Natural killer cell (primary cell): ENCODE measurements around the gene PTK7. TPM values are rescaled to one million over a fixed set of nuclear protein-coding genes. Genes with fewer than 3 reads are reported as not detected.

Experiments used
- ATAC-seq, 3 donors: fragments of 150-1000 bp in 2 of 3; fragments of 200-7000 bp in 1 of 3; cut with Tn5 transposase; 1 replicate in 1 of 3; 2 replicates in 2 of 3; pipeline ENCODE4 v1.10.0; 2021; ENCODE audit warnings: mild to moderate bottlenecking in 2 of 3, moderate library complexity in 2 of 3
- DNase-seq, 2 donors: peaks; one replicate each; pipeline versions ENCODE4 v3.0.0 to v3.0.0-alpha.2; 2013 to 2021; ENCODE audit warnings: mixed read lengths in 1 of 2
- H3K27ac ChIP-seq: one replicate; pipeline ENCODE4 v1.5.1; 2013; ENCODE audit warnings: mild to moderate bottlenecking, low read length
- H3K27me3 ChIP-seq: one replicate; pipeline ENCODE4 v1.6.1; 2013; ENCODE audit warnings: low read length; ENCODE audit not compliant: control insufficient read depth, insufficient read depth
- H3K36me3 ChIP-seq: one replicate; pipeline ENCODE4 v1.6.1; 2013; ENCODE audit warnings: low read length; ENCODE audit not compliant: control insufficient read depth, insufficient read depth
- H3K4me1 ChIP-seq: one replicate; pipeline ENCODE4 v1.6.1; 2013; ENCODE audit warnings: low read length; ENCODE audit not compliant: control insufficient read depth, insufficient read depth
- H3K4me3 ChIP-seq: one replicate; pipeline ENCODE4 v1.5.1; 2013; ENCODE audit warnings: low read length
- H3K9me3 ChIP-seq: one replicate; pipeline ENCODE4 v1.6.1; 2013; ENCODE audit warnings: low read length; ENCODE audit not compliant: control insufficient read depth, insufficient read depth
- H3K27ac Mint-ChIP-seq, 2 donors: one replicate each; pipeline ENCODE4 v1.8.0; 2022; ENCODE audit warnings: mild to moderate bottlenecking in 2 of 2, mixed read lengths in 2 of 2, moderate library complexity in 1 of 2
- H3K27me3 Mint-ChIP-seq, 2 donors: one replicate each; pipeline ENCODE4 v1.8.0; 2022; ENCODE audit warnings: low read depth in 2 of 2, mixed read lengths in 2 of 2
- H3K36me3 Mint-ChIP-seq: one replicate; pipeline ENCODE4 v1.8.0; 2022; ENCODE audit warnings: mixed read lengths
- H3K4me1 Mint-ChIP-seq, 2 donors: one replicate each; pipeline ENCODE4 v1.8.0; 2022; ENCODE audit warnings: mixed read lengths in 2 of 2
- H3K4me3 Mint-ChIP-seq: one replicate; pipeline ENCODE4 v1.8.0; 2022; ENCODE audit warnings: mild to moderate bottlenecking, moderate library complexity, mixed read lengths
- H3K9me3 Mint-ChIP-seq, 2 donors: one replicate each; pipeline ENCODE4 v1.8.0; 2022; ENCODE audit warnings: mixed read lengths in 2 of 2
- WGBS: methylation state at CpG from one replicate; pipeline ENCODE4 v1.1.7; 2013; ENCODE audit warnings: missing lambda C conversion rate; ENCODE audit not compliant: insufficient coverage; 5-methylcytosine and 5-hydroxymethylcytosine counted together
- intact Hi-C: fragments of 100-400 bp; cut with micrococcal nuclease; formaldehyde crosslinking; loops from one replicate; pipeline ENCODE4 v1.14.2; 2022
- total RNA-seq, 4 donors: library from RNA; stranded (reverse); fragments of 120-200 nt in 1 of 4; gene quantifications; one replicate each; pipeline versions ENCODE4 v1.2.3 to v1.2.4, GENCODE V29; 2013 to 2022
- TF ChIP-seq, protein P1 (sequence below): fragments of 200-600 bp; IDR thresholded peaks from one replicate; pipeline ENCODE4 v1.8.0; 2022; ENCODE audit warnings: antibody characterized with exemption

Gene PTK7
- total RNA-seq, 3 donors from 2014 or later (not counting 1 experiment from before 2014, with no cell fraction given): 1.7 to 5.6 (median 2.8) TPM

DNA sequence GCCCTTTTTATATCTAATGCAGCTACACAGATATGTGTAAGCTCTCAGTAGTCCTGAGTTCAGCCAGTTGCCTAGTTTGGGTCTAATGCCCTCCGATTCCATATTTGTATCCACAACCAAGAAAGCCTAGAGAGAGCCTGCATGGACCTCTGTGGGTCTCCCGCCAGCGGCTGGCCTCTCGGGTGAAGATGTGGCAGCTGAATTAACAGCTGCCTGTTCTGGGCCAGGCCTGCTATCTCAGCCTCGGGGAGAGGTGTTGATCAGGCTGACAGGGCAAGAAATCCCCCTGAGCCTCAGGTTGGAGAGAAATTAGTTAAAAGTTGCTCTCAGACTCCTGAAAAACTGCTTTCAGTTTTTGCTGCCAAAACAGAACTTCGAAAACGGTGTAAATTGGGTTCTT lies 19.8 kb downstream of the PTK7 start:
- no peak overlapping the region for H3K4me3 Mint-ChIP-seq
- H3K9me3 ChIP-seq: no peaks in the 10 kb centered on the region
- ATAC-seq (no peak), DNase-seq (no peak)
- H3K36me3 ChIP-seq: no peaks in the 10 kb centered on the region
- intact Hi-C loops: no loop called here
- no peak overlapping the region for H3K4me3 ChIP-seq
- H3K4me1 Mint-ChIP-seq: peaks cover 0 to 8% of the 10 kb centered on the region in 2 donors
- no peak overlapping the region for H3K27ac ChIP-seq
- TF ChIP-seq, protein P1, sequence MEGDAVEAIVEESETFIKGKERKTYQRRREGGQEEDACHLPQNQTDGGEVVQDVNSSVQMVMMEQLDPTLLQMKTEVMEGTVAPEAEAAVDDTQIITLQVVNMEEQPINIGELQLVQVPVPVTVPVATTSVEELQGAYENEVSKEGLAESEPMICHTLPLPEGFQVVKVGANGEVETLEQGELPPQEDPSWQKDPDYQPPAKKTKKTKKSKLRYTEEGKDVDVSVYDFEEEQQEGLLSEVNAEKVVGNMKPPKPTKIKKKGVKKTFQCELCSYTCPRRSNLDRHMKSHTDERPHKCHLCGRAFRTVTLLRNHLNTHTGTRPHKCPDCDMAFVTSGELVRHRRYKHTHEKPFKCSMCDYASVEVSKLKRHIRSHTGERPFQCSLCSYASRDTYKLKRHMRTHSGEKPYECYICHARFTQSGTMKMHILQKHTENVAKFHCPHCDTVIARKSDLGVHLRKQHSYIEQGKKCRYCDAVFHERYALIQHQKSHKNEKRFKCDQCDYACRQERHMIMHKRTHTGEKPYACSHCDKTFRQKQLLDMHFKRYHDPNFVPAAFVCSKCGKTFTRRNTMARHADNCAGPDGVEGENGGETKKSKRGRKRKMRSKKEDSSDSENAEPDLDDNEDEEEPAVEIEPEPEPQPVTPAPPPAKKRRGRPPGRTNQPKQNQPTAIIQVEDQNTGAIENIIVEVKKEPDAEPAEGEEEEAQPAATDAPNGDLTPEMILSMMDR: no peak
- no peaks in the 10 kb centered on the region for H3K36me3 Mint-ChIP-seq
- H3K27me3 ChIP-seq: no peaks in the 10 kb centered on the region
- 48% methylated on average over 7 of the region's 7 CpGs for whole genome bisulfite sequencing
- H3K4me1 ChIP-seq: no peaks in the 10 kb centered on the region
- H3K9me3 Mint-ChIP-seq: no peaks in the 10 kb centered on the region
- H3K27ac Mint-ChIP-seq: no peak overlapping the region
- no peaks in the 10 kb centered on the region for H3K27me3 Mint-ChIP-seq

DNA sequence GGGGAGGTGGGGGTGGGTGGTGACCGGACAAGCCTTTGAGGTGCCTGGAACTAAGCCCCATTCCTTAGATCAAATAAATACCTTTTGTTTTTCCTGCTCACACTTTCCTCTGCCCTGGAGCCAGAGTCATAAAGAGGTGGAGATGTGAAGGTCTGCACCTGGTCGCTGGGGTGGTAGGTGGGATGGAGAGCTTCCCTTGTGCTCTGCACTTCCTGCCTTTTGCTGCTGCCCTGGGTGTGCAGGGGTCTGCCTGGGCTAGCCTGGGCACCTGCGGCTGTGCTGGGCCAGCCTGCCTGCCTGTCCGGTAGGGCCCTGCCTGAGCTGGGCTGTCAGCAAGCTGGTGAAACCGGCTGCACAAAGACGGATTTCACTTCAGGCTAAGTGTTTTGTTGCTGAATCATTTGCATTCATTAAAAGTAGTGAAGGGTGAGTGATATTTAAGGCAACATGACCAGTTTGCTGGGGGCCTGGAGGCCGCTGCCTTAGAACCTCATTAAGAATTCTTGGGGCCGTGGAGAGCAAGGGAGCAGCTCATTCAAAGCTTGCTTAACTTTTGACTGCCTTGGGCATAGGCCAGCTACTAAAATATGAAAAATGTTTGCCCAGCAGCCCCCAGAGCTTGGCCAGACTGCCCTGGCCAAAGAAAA lies 20.5 kb downstream of the PTK7 start:
- DNase-seq (no peak), ATAC-seq (no peak)
- Histone ChIP-seq H3K9me3 (no peaks in the 10 kb centered on the region), H3K27ac (no peak overlapping the region), H3K4me3 (no peak overlapping the region), H3K36me3 (no peaks in the 10 kb centered on the region), H3K27me3 (no peaks in the 10 kb centered on the region), H3K4me1 (no peaks in the 10 kb centered on the region)
- H3K27ac Mint-ChIP-seq: no peak overlapping the region
- H3K9me3 Mint-ChIP-seq: no peaks in the 10 kb centered on the region
- peaks cover 0 to 8% of the 10 kb centered on the region in 2 donors for H3K4me1 Mint-ChIP-seq
- 71% methylated on average over 7 of the region's 8 CpGs for WGBS
- intact Hi-C loops: no loop called here
- H3K27me3 Mint-ChIP-seq: no peaks in the 10 kb centered on the region
- TF ChIP-seq, protein P1: no peak
- no peak overlapping the region for H3K4me3 Mint-ChIP-seq
- no peaks in the 10 kb centered on the region for H3K36me3 Mint-ChIP-seq

DNA sequence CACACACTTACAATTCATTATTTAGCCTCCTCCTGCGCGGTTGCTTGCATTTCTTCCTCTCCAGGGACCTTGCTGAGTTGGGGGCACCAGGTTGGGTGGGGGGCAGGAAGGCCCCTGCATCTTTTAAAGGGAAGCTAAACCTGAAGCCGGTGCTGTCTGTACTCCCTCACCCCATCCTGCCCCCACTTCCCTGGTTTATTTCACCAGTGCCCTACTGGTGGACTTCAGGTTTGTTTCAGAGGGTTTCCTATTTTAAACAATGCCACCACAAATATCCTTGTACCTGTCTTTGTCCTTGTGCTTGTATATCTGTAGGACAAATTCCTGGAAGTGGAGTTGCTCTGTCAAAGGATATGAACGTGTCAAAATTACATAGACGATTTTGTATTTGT lies 21.0 kb downstream of the PTK7 start:
- H3K36me3 Mint-ChIP-seq: no peaks in the 10 kb centered on the region
- H3K27me3 Mint-ChIP-seq: no peaks in the 10 kb centered on the region
- DNase-seq (no peak), ATAC-seq (no peak)
- no peak overlapping the region for H3K27ac Mint-ChIP-seq
- Histone ChIP-seq H3K36me3 (no peaks in the 10 kb centered on the region), H3K4me1 (no peaks in the 10 kb centered on the region), H3K4me3 (no peak overlapping the region), H3K9me3 (no peaks in the 10 kb centered on the region), H3K27ac (no peak overlapping the region), H3K27me3 (no peaks in the 10 kb centered on the region)
- no peaks in the 10 kb centered on the region for H3K9me3 Mint-ChIP-seq
- H3K4me3 Mint-ChIP-seq: no peak overlapping the region
- intact Hi-C loops: no loop called here
- peaks cover 0 to 8% of the 10 kb centered on the region in 2 donors for H3K4me1 Mint-ChIP-seq
- 64% methylated on average over 3 of the region's 5 CpGs for WGBS
- TF ChIP-seq, protein P1: no peak

DNA sequence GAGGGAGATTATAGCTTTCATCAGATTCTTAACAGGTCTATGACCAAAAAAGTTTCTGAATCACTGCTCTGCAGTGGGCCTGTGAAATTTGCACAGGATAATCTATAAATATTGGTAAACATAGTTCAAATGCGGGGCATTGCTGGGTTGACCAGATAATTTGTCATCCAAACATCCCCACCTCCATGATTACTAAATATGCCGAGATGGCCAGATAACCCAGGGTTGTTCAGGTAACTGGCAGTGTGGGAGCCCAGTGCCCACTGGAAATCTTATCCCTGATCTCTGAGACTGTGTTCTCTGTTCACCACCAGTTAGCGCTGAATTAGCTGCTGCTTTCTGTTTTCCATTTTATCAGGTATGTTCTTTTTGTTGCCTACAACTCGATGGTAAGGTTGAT lies 21.4 kb downstream of the PTK7 start:
- H3K27ac Mint-ChIP-seq: no peak overlapping the region
- no peaks in the 10 kb centered on the region for H3K9me3 Mint-ChIP-seq
- Histone ChIP-seq H3K4me3 (no peak overlapping the region), H3K27me3 (no peaks in the 10 kb centered on the region), H3K4me1 (no peaks in the 10 kb centered on the region), H3K36me3 (no peaks in the 10 kb centered on the region), H3K9me3 (no peaks in the 10 kb centered on the region), H3K27ac (no peak overlapping the region)
- peaks cover 0 to 8% of the 10 kb centered on the region in 2 donors for H3K4me1 Mint-ChIP-seq
- TF ChIP-seq, protein P1: no peak
- DNase-seq (no peak), ATAC-seq (no peak)
- H3K27me3 Mint-ChIP-seq: no peaks in the 10 kb centered on the region
- H3K36me3 Mint-ChIP-seq: no peaks in the 10 kb centered on the region
- intact Hi-C loops: no loop called here
- no peak overlapping the region for H3K4me3 Mint-ChIP-seq
- 89% methylated on average over 3 of the region's 4 CpGs for WGBS
